ENCODE measurements around the gene AIF1L. TPM values are rescaled to one million over a fixed set of nuclear protein-coding genes. Genes with fewer than 3 reads are reported as not detected.

AIF1L gene
- total RNA-seq, 3 donors from 2014 or later = 1.4 to 5.6 (median 5.0) TPM

DNA sequence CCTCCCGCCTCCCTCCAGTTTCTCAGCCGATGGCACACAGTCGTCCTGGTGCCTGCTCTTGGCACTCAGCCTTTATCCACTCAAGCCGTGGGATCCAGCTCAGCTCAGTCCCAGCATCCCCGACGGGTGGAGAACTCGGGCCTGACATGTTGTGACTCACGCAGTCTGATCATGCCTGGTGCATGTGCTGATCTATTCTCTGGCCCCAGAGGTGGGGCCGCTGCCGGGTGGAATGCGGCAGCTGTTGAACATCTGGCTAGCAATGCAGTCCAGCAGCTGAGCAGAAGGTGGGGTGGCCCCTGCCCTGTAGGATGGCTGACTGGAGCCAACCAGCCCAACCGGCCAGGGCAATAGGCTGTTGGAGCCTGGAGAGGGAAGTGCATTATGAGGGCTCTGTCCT, 1.7 kb upstream of the AIF1L start:
- intact Hi-C loops (cut with DNase I, micrococcal nuclease) = no loop called here
- DNase-seq (peak in 2 of 3 donors; percentile 10 to 33), ATAC-seq (peak; percentile 15)
- H3K4me3 ChIP-seq = no peak overlapping the region
- H3K36me3 ChIP-seq (ENCODE audit: low read depth) = no peaks in the 10 kb centered on the region
- H3K4me1 ChIP-seq (ENCODE audit: low read depth) = peaks cover 4% of the 10 kb centered on the region
- TF ChIP-seq, protein P1, sequence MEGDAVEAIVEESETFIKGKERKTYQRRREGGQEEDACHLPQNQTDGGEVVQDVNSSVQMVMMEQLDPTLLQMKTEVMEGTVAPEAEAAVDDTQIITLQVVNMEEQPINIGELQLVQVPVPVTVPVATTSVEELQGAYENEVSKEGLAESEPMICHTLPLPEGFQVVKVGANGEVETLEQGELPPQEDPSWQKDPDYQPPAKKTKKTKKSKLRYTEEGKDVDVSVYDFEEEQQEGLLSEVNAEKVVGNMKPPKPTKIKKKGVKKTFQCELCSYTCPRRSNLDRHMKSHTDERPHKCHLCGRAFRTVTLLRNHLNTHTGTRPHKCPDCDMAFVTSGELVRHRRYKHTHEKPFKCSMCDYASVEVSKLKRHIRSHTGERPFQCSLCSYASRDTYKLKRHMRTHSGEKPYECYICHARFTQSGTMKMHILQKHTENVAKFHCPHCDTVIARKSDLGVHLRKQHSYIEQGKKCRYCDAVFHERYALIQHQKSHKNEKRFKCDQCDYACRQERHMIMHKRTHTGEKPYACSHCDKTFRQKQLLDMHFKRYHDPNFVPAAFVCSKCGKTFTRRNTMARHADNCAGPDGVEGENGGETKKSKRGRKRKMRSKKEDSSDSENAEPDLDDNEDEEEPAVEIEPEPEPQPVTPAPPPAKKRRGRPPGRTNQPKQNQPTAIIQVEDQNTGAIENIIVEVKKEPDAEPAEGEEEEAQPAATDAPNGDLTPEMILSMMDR (IDR thresholded peaks at IDR 0.05) = no peak
- H3K9me3 ChIP-seq = no peaks in the 10 kb centered on the region

DNA sequence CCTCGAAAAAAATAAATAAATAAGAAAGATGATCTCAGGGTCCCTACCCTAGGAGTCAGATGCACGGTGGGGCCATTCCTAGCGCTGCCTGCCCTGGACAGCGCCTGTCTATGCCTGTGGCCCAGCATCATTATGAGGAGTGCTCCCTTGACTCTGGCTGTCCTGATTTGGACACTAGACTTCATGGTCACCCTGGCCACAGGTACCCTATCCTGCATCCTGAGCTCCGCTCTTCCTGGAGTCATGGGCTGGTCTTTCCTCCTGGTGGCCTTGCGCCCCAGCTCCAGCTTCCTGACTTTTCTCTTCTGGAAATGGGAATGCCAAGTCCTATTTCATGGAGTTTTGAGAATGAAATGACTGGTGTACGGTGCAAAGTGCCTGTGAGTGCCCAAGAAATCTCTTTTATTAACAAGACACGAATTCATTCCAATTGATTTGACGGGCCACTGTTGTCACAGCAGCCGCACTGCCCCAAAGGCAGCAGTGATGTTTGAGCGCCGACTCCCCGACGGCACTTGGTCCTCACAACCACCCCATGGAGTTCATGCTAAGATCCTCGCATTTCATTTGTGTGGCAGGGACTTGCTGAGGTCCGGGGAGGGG, 564 bp upstream of the AIF1L start:
- ATAC-seq (no peak), DNase-seq (no peak)
- no peak overlapping the region for H3K4me3 ChIP-seq
- no peaks in the 10 kb centered on the region for H3K36me3 ChIP-seq (ENCODE audit: low read depth)
- TF ChIP-seq, protein P1 (IDR thresholded peaks at IDR 0.05) = no peak
- intact Hi-C loops (cut with DNase I, micrococcal nuclease) = no loop called here
- no peaks in the 10 kb centered on the region for H3K9me3 ChIP-seq
- H3K4me1 ChIP-seq (ENCODE audit: low read depth) = peaks cover 4% of the 10 kb centered on the region

DNA sequence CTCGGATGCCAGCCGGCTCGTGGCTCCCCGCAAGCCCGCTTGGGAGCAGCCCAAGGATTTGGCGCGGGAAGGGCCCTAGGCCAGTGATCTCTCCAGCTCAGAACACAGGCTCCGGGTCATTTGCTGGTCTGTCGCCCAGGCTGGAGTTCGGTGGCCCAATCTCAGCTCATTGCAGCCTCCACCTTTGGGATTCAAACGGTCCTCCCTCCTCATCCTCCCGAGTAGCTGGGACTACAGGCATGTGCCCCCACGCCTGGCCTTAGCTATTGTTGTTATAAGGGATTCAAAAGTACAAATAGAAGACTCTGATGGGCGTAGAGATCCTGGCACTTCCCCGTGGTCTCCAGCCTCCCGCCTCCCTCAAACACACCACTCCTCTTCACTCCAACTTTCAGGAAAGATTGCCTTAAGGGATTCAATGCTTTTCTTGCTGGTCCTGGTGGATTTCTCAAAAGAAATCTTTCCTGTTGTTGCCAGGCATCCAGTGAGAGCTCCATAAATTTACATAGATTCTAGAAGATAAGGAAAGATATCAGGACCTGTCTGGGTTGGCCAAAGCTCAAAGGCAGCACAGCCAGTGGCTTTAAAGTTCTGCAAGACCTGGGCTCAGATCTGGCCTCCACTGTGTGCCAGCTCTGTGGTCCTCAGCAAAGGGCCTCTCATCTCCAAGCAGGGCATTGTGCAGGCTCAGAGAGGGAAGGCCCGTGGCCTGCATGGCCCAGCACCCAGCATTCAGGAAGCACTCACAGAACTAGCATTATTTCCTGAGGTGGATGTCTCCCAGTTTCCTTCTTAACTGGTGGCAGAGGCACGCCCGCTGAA, 1.0 kb downstream of the AIF1L start:
- no peak for ATAC-seq
- peaks cover 4% of the 10 kb centered on the region for H3K4me1 ChIP-seq (ENCODE audit: low read depth)
- no peak for DNase-seq
- H3K36me3 ChIP-seq (ENCODE audit: low read depth) = no peaks in the 10 kb centered on the region
- intact Hi-C loops (cut with DNase I, micrococcal nuclease) = no loop called here
- TF ChIP-seq, protein P1 (IDR thresholded peaks at IDR 0.05) = no peak
- H3K9me3 ChIP-seq = no peaks in the 10 kb centered on the region
- H3K4me3 ChIP-seq = no peak overlapping the region

DNA sequence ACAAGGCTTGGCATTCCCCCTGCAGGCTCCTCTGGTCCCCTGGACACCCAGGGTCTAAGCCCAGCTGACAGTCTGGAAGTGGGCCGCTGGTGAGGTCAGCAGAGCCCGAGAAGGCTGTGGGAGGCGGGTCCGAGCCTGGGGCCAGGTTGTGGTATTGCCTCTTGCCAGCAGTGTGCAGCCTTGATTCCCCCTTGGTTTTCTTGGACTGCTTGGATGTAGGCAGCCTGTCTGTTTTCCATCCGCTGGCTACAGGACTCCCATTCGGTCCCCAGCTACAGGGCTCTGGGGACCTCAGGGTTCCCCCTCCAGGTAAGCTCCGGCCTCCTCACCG, 1.6 kb downstream of the AIF1L start:
- intact Hi-C loops (cut with DNase I, micrococcal nuclease) = no loop called here
- DNase-seq = no peak
- no peaks in the 10 kb centered on the region for H3K36me3 ChIP-seq (ENCODE audit: low read depth)
- H3K4me1 ChIP-seq (ENCODE audit: low read depth) = peaks cover 4% of the 10 kb centered on the region
- no peak overlapping the region for H3K4me3 ChIP-seq
- ATAC-seq = no peak
- no peaks in the 10 kb centered on the region for H3K9me3 ChIP-seq
- TF ChIP-seq, protein P1 (IDR thresholded peaks at IDR 0.05) = no peak

DNA sequence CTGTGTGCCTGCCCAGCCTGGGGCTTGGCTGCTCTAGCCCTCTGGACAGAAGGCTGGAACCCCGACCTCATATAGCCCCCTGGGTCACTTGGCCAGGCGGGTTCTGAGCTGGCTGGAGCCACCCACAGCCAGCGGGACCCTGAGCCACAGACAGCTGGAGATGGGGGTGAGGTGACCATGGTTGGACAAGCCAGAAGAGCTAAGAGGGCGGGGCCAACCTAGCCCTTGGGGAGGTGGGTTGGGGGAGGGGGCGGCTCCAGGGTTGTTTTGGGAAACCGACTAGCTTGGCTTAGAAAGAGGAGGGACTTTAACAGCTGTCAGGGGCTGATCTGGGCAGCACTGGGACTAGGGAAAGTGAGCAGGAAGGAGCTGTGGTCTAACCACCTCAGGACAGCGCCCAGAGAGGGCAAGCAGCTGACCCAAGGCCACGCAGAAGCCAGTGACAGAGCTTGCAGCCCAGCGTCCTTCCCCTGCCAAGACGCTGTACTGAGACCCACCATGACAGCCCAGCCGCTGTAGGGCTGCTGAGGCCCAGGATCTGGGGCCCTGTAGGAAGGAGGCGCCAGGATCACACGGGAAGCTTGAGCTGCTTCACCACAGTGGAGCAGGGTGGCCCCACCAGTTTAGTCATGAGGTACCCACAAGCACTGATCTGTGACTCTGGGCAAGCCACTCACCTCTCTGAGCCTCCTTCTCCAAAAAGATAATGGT, 2.2 kb downstream of the AIF1L start:
- intact Hi-C loops (cut with DNase I, micrococcal nuclease) = no loop called here
- DNase-seq (no peak), ATAC-seq (no peak)
- Histone ChIP-seq H3K9me3 (no peaks in the 10 kb centered on the region), H3K36me3 (ENCODE audit: low read depth) (no peaks in the 10 kb centered on the region), H3K4me1 (ENCODE audit: low read depth) (peaks cover 4% of the 10 kb centered on the region), H3K4me3 (no peak overlapping the region)
- TF ChIP-seq, protein P1 (IDR thresholded peaks at IDR 0.05) = no peak
